ENCODE measurements around the gene LRP8. TPM values are rescaled to one million over a fixed set of nuclear protein-coding genes. Genes with fewer than 3 reads are reported as not detected.

LRP8 gene
- total and polyA plus RNA-seq, 2 experiments from 2014 or later = 27.8 to 71.1 TPM

GRCh38 chr1:53244141-53244540, 83.7 kb downstream of the LRP8 start:
- Histone ChIP-seq H3K4me1 (ENCODE audit: insufficient read depth) (peaks cover under 1% of the 10 kb centered on the region), H2AFZ (no peak overlapping the region), H3K9me2 (ENCODE audit: insufficient read depth) (no peaks in the 10 kb centered on the region), H3F3A (replicated peaks; ENCODE audit: low read depth) (peaks cover 18% of the 10 kb centered on the region; the same call in 1 of the 2 replicates), H3K27ac (ENCODE audit: low read depth) (no peak overlapping the region), H3K79me2 (replicated peaks; ENCODE audit: insufficient read depth) (no peaks in the 10 kb centered on the region), H3K27me3 (ENCODE audit: insufficient read depth) (no peaks in the 10 kb centered on the region), H3K4me3 (no peak overlapping the region), H3K36me3 (ENCODE audit: insufficient read depth) (peaks cover 32% of the 10 kb centered on the region), H3K4me2 (no peak overlapping the region), H4K20me1 (replicated peaks; ENCODE audit: insufficient read depth) (peaks cover 9% of the 10 kb centered on the region; the same call in 1 of the 2 replicates)
- no peaks in the 10 kb centered on the region for H3K27me3 Mint-ChIP-seq (ENCODE audit: insufficient read depth, low read depth, poor library complexity)
- H3K27ac Mint-ChIP-seq = no peak overlapping the region
- ATAC-seq = no peak
- TF ChIP-seq POLR2AphosphoS5 (IDR thresholded peaks at IDR 0.05; ENCODE audit: low read depth) = no peak
- TF ChIP-seq CTCF (conservative IDR thresholded peaks at IDR 0.05; ENCODE audit: low read depth in 2 of 2) = no peak
- TF ChIP-seq STAT1 (IDR thresholded peaks at IDR 0.05; ENCODE audit: unreplicated experiment) = no peak
- no peak for TF ChIP-seq ETS1 (IDR thresholded peaks at IDR 0.05)
- no peak for TF ChIP-seq CREB1 (CRISPR knock-in tag; IDR thresholded peaks at IDR 0.05; ENCODE audit: low read depth)
- no peak for TF ChIP-seq ZNF331 (CRISPR knock-in tag; IDR thresholded peaks at IDR 0.05; ENCODE audit: low read depth)
- TF ChIP-seq ZNF114 (CRISPR knock-in tag; IDR thresholded peaks at IDR 0.05) = no peak
- TF ChIP-seq EZH2phosphoT487 (IDR thresholded peaks at IDR 0.05; ENCODE audit: unreplicated experiment) = no peak
- no peak for TF ChIP-seq NANOG (IDR thresholded peaks at IDR 0.05; ENCODE audit: borderline replicate concordance)
- TF ChIP-seq ZNF462 (CRISPR knock-in tag; IDR thresholded peaks at IDR 0.05) = no peak
- H3K9me3 Mint-ChIP-seq = no peaks in the 10 kb centered on the region
- peaks cover under 1% of the 10 kb centered on the region; the same call in 1 of the 3 replicates for H3K4me1 Mint-ChIP-seq
- no peak overlapping the region for H3K4me3 Mint-ChIP-seq
- peaks cover 36% of the 10 kb centered on the region for H3K36me3 Mint-ChIP-seq (ENCODE audit: low read depth)
- DNase-seq (ENCODE audit: low spot score) = no peak
